Activated naive CD4-positive, alpha-beta T cell treated with anti-CD3 and anti-CD28 coated beads, Interleukin-2, amount 50 U/mL, for 72 hours (primary cell): Measurements from ENCODE around the gene KRTAP20-2. TPM values are rescaled to one million over a fixed set of nuclear protein-coding genes. Genes with fewer than 3 reads are reported as not detected.

Source experiments
- ATAC-seq, 2 donors: fragments of 150-1000 bp; cut with Tn5 transposase; 2 replicates each; pipeline ENCODE4 v1.10.0; 2021; ENCODE audit warnings: mild to moderate bottlenecking in 2 of 2, moderate library complexity in 2 of 2
- DNase-seq, 2 donors: peaks; one replicate each; pipeline ENCODE4 v3.0.0; 2021 to 2022; ENCODE audit warnings: low spot score in 2 of 2
- H3K27ac Mint-ChIP-seq, 2 donors: one replicate each; pipeline ENCODE4 v1.8.0; 2022; ENCODE audit warnings: mild to moderate bottlenecking in 2 of 2, mixed read lengths in 2 of 2
- H3K36me3 Mint-ChIP-seq, 2 donors: one replicate each; pipeline ENCODE4 v1.8.0; 2022; ENCODE audit warnings: mixed read lengths in 2 of 2
- H3K9me3 Mint-ChIP-seq, 2 donors: one replicate each; pipeline ENCODE4 v1.8.0; 2022; ENCODE audit warnings: mixed read lengths in 2 of 2
- total RNA-seq, 2 donors: library from RNA; stranded (reverse); gene quantifications; one replicate each; pipeline ENCODE4 v1.2.3, GENCODE V29; 2022

KRTAP20-2 gene
- not detected for total RNA-seq

DNA sequence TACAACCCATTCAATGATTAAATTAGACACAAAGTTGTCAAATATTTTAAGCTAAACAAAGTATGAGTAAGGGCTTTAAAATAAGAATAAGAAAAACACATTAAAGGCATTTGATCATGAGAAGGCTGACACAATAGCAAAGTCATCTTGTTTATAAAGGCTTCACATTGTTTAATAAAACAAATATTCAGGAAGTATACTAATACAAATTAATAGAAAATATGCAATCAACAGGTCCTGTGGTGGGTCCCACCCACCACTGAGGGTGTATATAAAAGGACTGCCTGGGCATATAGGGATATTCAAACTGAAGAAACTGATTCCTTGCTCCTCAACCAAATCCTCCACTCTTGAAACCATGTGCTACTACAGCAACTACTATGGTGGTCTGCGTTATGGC is at the start of gene KRTAP20-2:
Gene KRTAP20-2, plus strand, starts transcription at position 301 of the 400 bp plus-strand sequence. Its CDS starts 58 bp downstream, at position 359.
- DNase-seq (no peak), ATAC-seq (no peak)
- Mint-ChIP-seq H3K36me3 (no peaks in the 10 kb centered on the region), H3K9me3 (peaks cover 0 to 4% of the 10 kb centered on the region in 2 donors), H3K27ac (no peak within 1 kb of the TSS)

DNA sequence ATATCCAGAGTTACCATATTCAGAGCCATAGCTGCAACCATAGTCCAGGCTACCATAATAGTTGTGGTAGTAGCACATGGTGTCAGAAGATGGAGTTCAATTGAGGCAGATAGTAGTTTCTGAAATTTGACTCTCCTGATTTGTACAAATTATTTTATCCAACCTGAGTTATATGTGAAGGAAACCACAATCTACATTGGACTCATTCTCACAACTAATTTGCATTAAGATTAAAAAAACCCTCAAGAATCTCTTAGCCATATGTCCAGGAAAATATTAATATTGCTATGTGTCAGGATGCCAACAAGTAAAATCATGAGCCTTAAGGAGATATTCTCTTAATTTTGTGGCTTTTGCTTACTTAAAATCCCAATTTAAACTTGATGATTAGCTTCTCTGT is 44.7 kb upstream of the KRTAP20-2 start, which contains the start of gene KRTAP22-2:
Gene KRTAP22-2, minus strand, starts transcription at position 101 of the 400 bp plus-strand sequence.
- Mint-ChIP-seq H3K9me3 (no peaks in the 10 kb centered on the region), H3K27ac (no peak within 1 kb of the TSS), H3K36me3 (no peaks in the 10 kb centered on the region)
- ATAC-seq (no peak), DNase-seq (no peak)

DNA sequence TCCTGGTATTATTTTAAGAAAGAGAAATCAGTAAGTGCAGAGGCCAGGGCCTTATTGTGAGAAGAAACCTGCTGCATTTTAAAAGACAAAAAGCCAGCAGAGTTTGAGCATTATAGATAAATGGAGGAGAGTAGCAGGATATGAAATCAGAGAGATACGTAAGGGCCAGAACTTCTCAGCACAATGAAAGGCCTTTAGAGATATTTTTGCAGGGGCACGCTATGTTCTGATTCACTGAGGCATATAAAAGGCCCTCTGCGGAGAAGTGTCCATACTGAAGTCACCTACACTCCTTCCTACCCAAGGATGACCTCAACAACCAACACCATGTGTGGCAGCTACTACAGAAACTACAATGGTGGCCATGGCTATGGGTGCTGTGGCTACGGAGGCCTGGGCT is 42.9 kb upstream of the KRTAP20-2 start, which contains the start of gene KRTAP6-3:
Gene KRTAP6-3, plus strand, starts transcription at position 301 of the 400 bp plus-strand sequence. Its CDS starts 6 bp downstream, at position 307.
- no peak for ATAC-seq
- DNase-seq = no peak
- peaks cover 0 to 4% of the 10 kb centered on the region in 2 donors for H3K9me3 Mint-ChIP-seq
- H3K36me3 Mint-ChIP-seq = no peaks in the 10 kb centered on the region
- no peak within 1 kb of the TSS for H3K27ac Mint-ChIP-seq

DNA sequence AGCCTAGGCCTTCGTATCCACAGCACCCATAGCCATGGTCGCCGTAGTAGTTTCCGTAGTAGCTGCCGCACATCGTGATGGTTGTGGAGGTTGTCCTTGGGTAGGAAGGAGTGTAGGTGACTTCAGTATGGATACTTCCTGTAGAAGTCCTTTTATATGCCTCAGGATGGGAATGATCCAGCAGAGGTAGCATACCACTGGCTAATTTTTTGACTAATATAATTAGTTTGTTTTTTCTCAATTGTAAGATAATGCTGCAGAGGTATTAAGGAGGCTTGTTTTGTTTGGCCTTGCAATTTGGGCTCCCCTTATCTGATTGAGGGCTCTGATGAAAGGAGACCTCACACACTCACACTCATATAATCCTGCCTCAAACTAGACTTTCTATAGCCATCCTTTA is 36.2 kb upstream of the KRTAP20-2 start, which contains the start of gene KRTAP6-2:
Gene KRTAP6-2, minus strand, starts transcription at position 101 of the 400 bp plus-strand sequence. Its CDS starts 28 bp downstream, at position 73.
- H3K36me3 Mint-ChIP-seq = peaks cover 0 to 7% of the 10 kb centered on the region in 2 donors
- no peak within 1 kb of the TSS for H3K27ac Mint-ChIP-seq
- no peak for ATAC-seq
- peaks cover 8 to 9% of the 10 kb centered on the region in 2 donors for H3K9me3 Mint-ChIP-seq
- DNase-seq = no peak

DNA sequence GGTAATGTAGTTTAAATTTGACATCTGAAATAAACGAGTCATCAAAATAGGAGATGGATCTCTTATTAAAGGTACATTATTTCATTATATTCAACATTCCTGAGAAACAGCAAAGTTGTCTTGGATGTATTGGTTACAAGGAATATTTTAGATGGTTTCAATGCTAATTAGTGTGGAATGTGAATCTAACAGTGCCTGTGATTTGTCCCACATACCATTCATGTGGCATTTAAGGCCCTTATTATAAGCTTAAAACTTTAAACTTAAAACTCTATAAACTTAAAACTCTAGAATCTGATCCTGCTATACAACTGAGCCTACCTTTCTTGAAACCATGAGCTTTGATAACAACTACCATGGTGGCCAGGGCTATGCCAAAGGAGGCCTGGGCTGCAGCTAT is 34.2 kb upstream of the KRTAP20-2 start, which contains the start of gene KRTAP22-1:
Gene KRTAP22-1, plus strand, starts transcription at position 301 of the 400 bp plus-strand sequence.
- Mint-ChIP-seq H3K9me3 (peaks cover 8 to 9% of the 10 kb centered on the region in 2 donors), H3K36me3 (peaks cover 0 to 7% of the 10 kb centered on the region in 2 donors), H3K27ac (no peak within 1 kb of the TSS)
- ATAC-seq (no peak), DNase-seq (no peak)

DNA sequence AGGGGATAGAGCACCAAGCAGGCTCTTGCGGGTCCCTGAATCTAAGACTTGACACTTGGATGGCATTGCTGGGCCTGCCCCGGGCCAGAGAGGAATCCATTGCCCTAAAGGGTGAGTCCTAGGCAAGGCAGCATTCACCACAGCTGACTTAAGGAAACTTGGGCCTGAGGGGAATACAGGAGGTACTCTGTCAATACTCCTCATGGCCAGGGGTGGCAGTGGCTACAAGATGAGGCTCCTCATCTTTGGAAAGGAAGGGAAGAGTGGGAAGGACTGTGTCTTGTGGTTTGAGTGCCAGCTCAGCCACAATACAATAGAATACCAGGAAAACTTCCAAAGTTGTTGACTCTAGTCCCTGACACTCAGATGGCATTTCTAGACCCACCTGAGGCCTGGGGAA is 29.0 kb upstream of the KRTAP20-2 start:
- no peak overlapping the region for H3K27ac Mint-ChIP-seq
- ATAC-seq (no peak), DNase-seq (no peak)
- H3K36me3 Mint-ChIP-seq = peaks cover 0 to 7% of the 10 kb centered on the region in 2 donors
- peaks cover 8 to 17% of the 10 kb centered on the region in 2 donors for H3K9me3 Mint-ChIP-seq

DNA sequence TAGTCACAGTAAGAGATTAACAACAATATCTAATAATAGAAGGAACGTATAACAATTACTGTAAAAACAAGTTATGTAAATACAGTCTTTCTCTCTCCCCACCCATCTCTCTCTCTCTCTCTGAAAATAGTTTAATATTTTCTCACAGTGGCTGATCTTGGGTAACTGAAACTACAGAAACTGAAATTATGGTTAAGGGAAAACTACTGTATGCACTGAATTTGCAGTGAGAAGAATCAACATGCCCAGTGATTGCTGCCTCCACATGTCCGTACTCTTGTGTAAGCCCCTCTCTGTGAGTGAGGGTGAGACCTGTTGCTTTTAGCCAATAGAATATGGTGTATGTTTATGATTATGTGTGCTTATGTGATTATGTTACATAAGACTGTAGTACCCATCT is 22.9 kb upstream of the KRTAP20-2 start:
- Mint-ChIP-seq H3K27ac (no peak overlapping the region), H3K36me3 (no peaks in the 10 kb centered on the region), H3K9me3 (peaks cover 7 to 11% of the 10 kb centered on the region in 2 donors)
- ATAC-seq (no peak), DNase-seq (no peak)

DNA sequence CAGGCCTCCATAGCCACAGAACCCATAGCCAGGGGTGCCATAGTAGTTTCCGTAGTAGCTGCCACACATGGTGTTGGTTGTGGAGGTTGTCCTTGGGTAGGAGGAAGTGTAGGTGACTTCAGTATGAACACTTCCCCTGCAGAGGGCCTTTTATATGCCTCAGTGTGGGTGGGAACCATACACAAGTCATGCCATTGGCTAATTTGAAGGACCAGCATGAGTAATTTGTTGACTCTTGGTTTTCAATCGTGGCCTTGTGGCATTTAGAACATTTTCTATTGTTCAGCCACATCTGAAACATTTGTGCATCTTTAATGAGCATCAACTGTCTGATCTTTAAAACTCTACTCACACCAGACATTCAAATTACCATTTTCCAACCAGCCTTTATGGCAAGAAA is 21.2 kb upstream of the KRTAP20-2 start, which contains the start of gene KRTAP6-1:
Gene KRTAP6-1, minus strand, starts transcription at position 95 of the 400 bp plus-strand sequence. Its CDS starts 26 bp downstream, at position 69.
- Mint-ChIP-seq H3K27ac (no peak within 1 kb of the TSS), H3K9me3 (peaks cover 5 to 7% of the 10 kb centered on the region in 2 donors), H3K36me3 (no peaks in the 10 kb centered on the region)
- ATAC-seq = no peak
- no peak for DNase-seq

DNA sequence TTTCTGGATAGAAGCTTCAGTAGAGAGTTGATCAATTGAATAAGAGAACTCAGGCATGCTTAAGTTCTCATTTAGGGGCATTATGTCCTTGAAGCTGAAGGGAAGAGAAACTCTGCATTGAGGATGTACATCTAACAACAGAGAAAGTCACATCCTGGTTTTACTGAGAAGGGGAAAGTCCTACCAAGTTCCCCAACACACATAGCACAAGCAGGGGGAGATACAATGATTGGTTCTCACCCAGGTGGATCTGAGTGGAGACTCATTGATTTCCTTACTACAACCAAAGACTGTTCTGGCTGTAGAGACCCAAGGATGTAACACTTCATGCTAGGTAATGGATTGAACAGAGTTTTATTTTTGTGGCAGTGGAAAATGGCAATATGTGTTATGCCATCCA is 19.8 kb upstream of the KRTAP20-2 start:
- ATAC-seq (no peak), DNase-seq (no peak)
- no peaks in the 10 kb centered on the region for H3K36me3 Mint-ChIP-seq
- no peak overlapping the region for H3K27ac Mint-ChIP-seq
- peaks cover 5 to 7% of the 10 kb centered on the region in 2 donors for H3K9me3 Mint-ChIP-seq

DNA sequence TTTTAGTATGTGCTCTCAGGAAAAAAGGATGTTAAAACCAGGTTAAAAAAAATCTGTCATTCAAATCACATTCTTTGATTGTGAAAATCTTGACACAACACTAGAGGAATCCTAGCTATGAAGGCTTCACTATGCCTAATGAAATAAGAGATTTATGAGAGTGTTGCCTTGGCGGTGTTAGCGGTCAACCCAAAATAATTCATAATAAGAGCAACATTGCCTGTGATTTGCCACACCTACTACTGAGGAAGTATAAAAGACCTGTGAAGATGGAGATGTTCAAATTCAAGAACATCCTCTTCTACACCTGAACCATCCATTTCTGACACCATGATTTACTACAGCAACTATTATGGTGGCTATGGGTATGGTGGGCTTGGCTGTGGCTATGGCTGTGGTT is 18.9 kb upstream of the KRTAP20-2 start, which contains the start of gene KRTAP20-1:
Gene KRTAP20-1, plus strand, starts transcription at position 301 of the 400 bp plus-strand sequence. Its CDS starts 30 bp downstream, at position 331.
- DNase-seq = no peak
- Mint-ChIP-seq H3K9me3 (peaks cover under 1 to 3% of the 10 kb centered on the region in 2 donors), H3K36me3 (no peaks in the 10 kb centered on the region), H3K27ac (no peak within 1 kb of the TSS)
- ATAC-seq = no peak

DNA sequence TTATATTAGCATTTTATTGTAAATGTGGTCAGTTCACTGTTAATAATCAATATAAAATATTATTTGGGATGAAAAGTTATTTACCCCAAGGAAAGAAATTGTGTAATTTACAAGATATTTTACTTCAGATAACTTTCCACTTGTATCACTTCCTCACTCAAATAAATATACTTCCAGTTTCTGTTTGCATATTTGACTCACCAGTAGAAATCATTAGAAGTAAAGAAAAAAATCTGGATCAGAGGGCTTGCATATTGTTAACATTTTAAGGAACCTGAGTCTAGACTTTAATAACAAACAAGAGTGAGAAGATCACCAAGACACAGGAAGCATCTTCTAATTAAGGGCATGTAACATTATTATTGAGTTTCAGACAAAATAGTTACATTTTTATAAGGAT is 14.9 kb upstream of the KRTAP20-2 start:
- DNase-seq (no peak), ATAC-seq (no peak)
- no peak overlapping the region for H3K27ac Mint-ChIP-seq

DNA sequence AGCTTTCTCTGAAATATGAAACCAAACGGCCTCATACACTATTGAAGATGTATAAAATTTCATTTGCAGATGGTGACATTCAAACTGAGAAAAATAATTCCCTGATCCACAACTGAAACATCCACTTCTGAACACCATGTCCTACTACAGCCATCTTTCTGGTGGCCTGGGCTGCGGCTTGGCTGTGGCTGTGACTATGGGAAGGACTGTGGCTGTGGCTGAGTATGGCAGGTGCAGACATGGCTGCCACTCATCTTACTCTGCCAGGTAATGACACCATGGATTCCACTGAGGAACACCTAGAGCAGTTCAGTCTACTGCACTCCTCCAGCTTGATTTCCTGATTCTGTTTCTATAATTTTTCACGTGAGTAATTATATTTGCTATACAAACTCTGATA is 14.5 kb upstream of the KRTAP20-2 start, which contains the start of gene KRTAP20-4:
Gene KRTAP20-4, plus strand, starts transcription at position 106 of the 400 bp plus-strand sequence.
- no peaks in the 10 kb centered on the region for H3K36me3 Mint-ChIP-seq
- peaks cover 0 to 3% of the 10 kb centered on the region in 2 donors for H3K9me3 Mint-ChIP-seq
- DNase-seq = no peak
- no peak within 1 kb of the TSS for H3K27ac Mint-ChIP-seq
- ATAC-seq = no peak

More for the DNA sequence above, 14.9 kb upstream of the KRTAP20-2 start:
- peaks cover 0 to 3% of the 10 kb centered on the region in 2 donors for H3K9me3 Mint-ChIP-seq
- H3K36me3 Mint-ChIP-seq = no peaks in the 10 kb centered on the region

DNA sequence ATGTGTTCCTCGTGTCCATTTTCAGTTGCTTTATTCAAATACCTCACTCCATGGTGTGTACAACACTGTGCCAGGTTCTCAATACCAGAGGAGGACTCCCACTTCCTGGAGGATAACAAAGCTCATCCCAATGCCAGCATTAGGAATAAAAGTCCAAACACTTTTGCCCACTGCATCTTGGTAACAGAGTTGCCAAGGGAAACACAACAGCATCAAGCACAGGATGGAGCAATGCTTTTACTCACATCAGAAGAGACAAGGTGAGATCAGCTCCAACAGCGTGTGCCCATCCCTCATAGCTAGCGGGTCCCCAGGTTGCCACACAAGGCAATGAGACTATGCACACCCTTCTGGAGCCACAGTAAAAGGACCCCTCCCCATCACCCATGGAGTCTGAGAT is 11.6 kb upstream of the KRTAP20-2 start:
- no peaks in the 10 kb centered on the region for H3K36me3 Mint-ChIP-seq
- DNase-seq = no peak
- no peak overlapping the region for H3K27ac Mint-ChIP-seq
- ATAC-seq = no peak
- no peaks in the 10 kb centered on the region for H3K9me3 Mint-ChIP-seq

DNA sequence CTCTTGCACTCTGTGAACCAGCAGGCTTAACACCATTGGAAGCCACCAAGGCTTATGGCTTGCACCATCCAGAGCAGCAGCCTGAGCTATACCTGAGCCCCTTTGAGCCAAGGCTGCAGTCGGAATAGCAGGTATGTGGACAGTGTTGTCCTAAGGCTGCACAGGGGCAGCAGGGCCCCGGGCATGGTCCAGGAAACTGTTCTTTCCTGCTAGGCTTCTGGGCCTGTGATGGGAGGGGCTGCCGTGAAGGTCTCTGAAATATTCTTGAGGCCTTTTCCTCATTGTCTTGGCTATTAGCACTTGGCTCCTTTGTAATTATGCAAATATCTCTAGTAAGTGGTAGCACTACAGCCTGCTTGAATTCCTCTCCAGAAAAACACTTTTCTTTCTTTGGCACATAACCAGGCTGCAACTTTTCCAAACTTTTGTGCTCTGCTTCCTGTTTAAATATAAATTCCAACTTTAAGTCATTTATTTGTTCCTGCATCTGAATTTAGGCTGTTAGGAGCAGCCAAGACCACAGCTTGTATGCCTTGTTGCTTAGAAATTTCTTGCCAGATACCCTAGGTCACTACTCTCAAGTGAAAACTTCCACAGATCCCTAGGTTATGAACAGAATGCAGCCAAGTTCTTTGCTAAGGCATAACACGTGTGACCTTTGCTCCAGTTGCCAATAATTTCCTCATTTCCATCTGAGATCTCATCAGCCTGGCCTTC is 9.4 kb upstream of the KRTAP20-2 start:
- DNase-seq (no peak), ATAC-seq (no peak)
- Mint-ChIP-seq H3K9me3 (no peaks in the 10 kb centered on the region), H3K36me3 (no peaks in the 10 kb centered on the region), H3K27ac (no peak overlapping the region)

DNA sequence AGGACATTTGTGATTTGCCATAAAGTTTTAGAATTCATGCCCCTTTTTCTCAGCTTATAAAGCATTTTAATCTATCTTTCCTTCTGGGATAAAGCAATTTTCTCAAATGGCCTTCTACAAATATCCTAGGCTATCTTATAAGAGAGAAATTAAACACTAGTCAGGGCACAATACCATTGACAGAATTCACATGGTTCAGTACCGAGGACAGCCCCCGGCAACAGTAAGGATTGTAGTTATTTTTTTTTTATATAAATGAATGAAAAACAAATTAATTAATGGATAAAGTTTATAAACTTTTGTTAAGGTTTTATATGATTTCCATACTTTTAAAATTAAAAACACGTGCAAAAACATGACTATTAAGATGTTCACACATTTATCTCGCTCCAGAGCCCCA is 6.9 kb upstream of the KRTAP20-2 start:
- Mint-ChIP-seq H3K36me3 (no peaks in the 10 kb centered on the region), H3K27ac (no peak overlapping the region), H3K9me3 (no peaks in the 10 kb centered on the region)
- DNase-seq (no peak), ATAC-seq (no peak)

DNA sequence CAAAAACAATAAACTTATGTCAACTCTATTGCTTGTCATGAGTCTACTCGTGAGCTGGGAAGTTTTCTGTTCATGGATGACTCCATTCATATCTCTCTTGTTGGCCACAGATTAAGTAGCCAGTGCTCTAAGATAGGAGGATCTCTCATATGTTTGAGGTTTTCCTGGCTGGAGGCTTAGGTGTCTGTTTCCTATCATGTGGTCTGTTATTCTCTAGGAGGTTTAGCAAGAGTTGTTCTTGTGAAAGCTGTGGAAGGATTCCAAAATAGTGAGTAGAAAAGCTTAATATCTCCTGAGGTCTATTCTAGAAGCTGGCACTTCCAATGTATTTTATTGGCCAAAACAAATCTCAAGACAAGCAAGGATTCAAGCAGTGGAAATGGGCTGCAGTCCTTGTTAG is 5.8 kb upstream of the KRTAP20-2 start:
- Mint-ChIP-seq H3K27ac (no peak overlapping the region), H3K9me3 (no peaks in the 10 kb centered on the region), H3K36me3 (no peaks in the 10 kb centered on the region)
- DNase-seq (no peak), ATAC-seq (no peak)

DNA sequence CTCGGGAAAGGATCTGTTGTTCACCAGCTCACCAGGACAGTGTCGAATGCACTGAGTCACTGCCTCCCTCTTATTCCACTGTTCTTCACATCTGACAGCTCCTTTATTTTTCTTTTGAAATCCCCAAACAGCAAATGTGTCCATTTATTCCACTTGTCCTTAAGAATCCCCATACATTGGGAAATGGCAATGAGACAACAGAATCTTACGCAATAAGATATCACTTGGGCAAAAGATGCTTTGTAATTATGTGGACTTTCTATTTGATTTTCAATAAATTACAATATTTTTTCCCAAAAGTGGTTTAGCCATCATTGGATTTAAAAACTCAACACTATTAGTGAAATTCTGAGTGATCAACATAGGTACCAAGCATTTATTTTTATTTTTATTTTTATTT is 3.7 kb downstream of the KRTAP20-2 start:
- Mint-ChIP-seq H3K27ac (no peak overlapping the region), H3K36me3 (no peaks in the 10 kb centered on the region), H3K9me3 (peaks cover 7% of the 10 kb centered on the region in 2 donors)
- no peak for DNase-seq
- ATAC-seq = no peak
